GM19043 (cell line): ENCODE data around the gene BACE1-AS.
"Not testable (repeated sequence)": the region's sequence is repeated elsewhere in the genome, so short reads cannot be mapped to it uniquely, and the experiment has no call there.

ENCODE experiments used
- ATAC-seq: cut with Tn5 transposase; IDR thresholded peaks from one replicate; pipeline ENCODE4 v1.9.1; 2021; ENCODE audit warnings: low read depth; ENCODE audit not compliant: unreplicated experiment

The BACE1-AS gene

DNA sequence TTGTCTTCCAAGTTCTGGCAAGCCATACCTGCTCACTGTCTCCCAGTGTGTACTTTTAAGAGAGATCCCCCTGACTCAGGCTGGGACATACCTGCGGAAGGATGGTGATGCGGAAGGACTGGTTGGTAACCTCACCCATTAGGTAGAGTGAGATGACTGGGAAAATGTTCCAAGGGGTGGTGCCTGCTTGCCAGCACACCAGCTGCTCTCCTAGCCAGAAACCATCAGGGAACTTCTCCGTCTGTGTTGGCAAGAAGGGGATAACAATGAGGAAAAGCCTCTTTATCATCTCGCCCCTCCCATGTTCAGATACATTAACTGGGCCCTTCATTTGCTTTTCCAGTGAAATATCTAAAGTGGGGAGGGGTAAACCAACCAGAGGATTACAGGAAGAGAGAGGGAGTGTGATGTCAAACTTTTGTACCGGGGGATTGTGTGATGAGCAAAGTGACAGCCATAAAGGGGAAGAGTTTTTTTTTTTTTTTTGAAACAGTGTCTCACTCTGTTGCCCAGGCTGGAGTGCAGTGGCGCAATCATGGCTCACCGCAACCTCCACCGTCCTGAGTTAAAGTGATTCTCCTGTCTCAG, at the start of gene BACE1-AS:
TSS of gene BACE1-AS (plus strand) at position 538 of the 588 bp plus-strand sequence.
- no peak for ATAC-seq

DNA sequence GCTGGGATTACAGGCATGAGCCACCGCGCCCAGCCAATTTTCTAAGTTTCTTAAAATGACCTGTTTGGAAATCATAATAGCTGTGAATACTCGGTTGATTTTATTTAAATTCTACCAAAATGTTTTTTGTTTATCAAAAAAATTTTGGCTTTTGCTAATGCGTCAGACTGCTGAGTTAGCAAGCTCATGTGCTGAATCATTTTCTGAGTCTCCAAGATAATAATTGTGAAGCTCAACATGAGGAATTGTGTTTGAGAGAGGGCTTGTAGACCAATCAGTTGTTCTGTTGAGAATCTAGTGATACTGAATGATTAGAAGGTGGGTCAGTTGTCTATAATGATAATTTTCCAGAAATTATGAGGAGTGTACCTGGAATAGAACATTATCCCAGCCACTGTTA, 42.8 kb upstream of the BACE1-AS start:
- no peak for ATAC-seq

DNA sequence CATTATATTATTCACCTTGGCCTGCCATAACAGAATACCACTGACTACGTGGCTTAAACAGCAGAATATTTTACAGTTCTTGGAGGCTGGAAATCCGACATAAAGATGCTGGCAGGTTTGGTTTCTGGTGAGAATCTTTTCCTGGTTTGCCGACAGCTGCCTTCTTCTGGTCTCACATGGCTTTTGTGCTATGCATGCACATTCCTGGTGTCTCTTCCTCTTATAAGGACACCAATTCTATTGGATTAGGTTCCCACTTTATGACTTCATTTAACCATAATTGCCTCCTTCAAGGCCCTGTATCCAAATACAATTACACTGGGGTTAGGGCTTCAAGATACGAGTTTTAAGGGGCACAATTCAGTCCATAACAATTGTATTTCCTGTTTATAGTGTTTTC, 41.6 kb upstream of the BACE1-AS start:
- ATAC-seq, result no peak

DNA sequence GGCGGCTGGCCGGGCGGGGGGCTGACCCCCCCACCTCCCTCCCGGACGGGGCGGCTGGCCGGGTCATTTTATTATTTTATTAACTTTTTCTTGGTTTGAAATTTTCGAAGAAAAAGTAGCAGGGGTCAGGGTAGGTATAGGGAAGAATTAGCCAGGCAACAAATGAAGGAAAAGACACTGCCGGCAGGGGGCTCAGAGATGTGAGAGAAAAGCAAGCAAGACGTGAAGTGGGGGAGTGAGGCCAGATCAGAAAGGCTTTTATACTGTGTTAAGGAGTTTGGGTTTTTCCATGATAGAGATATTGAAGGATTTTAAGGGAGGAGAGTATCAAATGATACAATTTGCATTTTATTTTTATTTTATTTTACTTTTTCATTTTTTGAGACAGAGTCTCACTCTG, 39.6 kb upstream of the BACE1-AS start:
- ATAC-seq, result no peak

DNA sequence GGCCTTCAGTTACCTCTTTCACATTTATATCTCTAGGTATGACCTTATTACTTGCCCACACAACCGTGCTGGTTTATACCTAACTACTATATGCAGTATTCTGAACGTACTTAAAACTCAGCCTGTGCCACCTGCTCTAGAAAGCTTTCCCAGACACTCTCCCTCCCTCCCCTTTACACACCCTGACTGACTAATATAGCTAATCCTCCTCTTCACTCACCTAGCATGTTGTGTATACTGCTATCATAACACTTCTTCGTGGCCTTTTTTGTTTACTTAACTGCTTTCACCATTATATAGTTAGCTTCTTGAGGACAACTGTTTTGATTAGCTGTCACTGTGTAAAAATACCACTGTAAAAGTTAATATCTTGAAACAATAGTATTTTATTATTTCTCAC, 35.2 kb upstream of the BACE1-AS start:
- ATAC-seq, result no peak

DNA sequence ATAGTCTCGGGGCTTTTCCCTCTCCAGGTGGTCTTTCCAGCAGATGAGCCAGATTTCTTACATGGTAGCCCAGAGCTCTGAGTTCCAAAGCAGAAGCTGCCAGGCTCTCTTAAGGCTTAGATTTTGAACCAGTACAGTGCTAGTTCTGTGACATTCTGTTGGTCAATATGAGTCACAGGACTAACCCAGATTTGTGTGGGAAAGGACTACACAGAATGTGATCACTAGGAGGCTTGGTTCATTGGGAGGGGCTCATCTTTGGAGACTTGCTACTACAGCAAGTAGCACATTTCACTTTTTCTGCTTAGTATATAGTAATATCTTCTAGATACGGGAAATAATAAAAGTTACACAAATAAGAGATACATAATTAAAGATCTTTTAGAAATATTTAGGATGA, 34.6 kb upstream of the BACE1-AS start:
- no peak for ATAC-seq

DNA sequence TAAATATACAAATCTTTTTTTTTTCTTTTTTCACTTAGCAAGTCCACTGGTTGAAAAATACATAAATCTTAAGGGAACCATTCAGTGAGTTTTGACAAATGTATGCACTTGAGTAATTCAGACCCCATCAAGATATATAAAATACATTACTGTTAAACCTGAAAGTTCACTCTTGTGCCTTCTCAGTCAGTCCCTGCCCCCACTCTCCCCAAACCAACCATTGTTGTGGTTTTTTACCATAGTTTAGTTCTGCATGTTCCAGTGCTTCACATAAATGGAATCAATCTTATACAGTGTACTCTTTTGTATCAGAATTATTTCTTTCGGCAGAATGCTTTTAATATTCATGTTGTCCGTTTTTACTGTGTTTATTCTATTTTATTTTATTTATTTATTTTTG, 32.6 kb upstream of the BACE1-AS start:
- no peak for ATAC-seq

DNA sequence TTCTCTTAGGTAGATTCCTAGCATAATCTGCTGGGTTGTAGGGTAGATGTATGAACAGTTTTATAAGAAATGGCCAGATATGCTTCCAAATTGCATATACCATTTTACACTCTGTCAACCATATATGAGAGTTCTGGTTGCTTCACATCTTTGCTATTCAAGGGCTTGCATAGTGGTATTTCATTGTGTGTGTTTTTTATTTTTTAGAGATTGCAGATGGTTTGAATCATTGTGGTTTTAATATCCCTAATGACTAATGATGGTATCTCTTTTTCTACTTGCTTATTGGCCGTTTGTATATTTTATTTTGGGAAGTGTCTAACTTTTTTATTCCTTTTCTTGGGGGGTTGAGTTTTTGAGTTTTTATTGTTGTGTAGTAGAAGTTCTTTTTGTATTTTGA, 31.7 kb upstream of the BACE1-AS start:
- no peak for ATAC-seq

DNA sequence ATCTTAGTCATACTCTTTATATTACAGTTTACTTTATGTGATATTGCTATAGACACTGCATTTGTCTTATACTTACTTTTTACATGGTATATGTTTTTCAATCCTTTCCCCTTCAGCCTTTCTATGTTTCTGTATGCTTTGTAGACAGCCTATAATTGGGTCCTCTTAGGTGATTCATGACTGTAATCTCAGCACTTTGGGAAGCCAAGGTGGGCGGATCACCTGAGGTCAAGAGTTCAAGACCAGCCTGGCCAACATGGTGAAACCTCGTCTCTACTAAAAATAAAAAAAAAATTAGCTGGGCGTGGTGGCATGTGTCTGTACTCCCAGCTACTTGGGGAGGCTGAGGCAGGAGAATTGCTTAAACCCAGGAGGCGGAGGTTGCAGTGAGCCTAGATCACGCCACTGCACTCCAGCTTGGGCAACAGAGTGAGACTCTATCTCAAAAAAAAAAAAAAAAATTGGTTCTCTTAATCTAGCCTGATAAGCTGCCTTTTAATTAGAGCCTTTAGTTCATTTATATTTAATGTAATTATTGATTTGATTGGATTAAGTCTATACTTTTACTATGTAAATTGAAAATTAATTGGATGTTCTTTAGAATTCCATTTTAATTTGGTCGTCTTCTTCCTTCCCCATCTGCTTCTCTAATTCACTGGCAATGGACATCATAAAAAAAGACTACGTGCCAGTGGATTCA, 26.4 kb upstream of the BACE1-AS start:
- ATAC-seq, result not testable (repeated sequence)

DNA sequence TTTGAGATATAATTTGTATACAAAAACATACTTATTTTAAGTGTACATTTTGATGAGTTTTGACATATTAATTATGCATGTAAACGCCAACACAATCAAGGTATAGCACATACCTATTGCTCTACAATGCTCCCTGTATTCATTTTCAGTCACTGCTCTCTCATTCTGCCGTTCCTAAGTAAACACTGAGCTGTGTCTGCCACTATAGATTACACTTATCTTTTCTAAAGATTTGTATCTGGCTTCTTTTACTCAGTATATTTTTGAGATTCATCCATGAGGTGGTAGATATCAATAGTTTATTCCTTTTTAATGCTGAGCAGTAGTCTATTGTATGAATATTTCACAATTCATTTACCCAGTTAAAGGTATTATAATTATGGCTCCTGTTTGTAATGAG, 25.4 kb upstream of the BACE1-AS start:
- no peak for ATAC-seq

DNA sequence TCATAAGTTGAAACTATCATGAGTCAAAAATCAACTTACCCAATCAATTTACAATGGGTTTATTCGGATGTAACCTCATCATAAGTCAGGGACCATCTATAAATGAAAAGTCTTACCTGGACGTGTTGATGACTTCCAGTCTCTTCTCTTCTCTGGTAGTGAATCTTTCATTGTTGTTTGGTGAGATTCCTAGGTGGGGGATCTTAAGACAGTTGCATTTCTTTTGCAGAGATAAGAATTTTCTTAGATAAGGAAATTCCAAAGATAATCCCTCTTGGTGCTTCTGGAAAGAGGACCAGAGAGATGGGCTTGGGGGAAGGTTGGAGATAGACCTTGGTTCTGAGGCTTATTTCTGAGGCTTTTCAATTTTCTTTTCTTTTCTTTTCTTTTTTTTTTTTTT, 21.3 kb upstream of the BACE1-AS start:
- ATAC-seq, result no peak

DNA sequence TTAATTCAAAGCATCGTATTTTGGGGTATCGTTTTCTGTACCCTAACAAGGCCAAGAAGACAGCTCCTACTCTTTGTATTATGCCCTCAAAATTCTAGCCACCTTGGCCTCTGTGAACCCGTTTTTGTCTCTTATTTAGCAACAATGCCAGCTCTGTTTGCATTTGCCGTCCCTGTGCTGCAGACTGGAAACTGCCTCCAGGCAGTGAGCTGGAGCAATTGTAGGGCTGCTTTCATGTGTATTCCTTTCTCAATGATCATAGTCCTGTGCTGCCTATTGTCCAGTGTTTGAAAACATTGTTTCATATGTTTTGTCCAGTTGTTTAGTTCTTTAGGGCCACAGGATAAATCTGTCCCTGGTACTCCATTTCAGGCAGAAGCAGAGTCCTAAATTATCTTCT, 19.9 kb upstream of the BACE1-AS start:
- ATAC-seq, result no peak

DNA sequence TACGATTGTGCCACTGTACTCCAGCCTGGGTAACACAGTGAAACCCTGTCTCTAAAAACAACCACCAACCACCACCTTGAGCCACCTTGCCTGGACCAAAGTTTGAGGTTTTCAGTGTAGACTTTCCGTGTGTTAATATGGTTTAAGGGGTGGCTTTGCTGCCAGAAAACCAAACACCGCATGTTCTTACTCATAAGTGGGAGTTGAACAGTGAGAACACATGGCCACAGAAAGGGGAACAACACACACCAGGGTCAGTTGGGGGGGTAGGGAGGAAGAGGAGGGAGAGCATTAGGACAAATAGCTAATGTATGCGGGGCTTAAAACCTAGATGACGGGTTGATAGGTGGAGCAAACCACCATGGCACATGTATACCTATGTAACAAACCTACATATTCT, 19.0 kb upstream of the BACE1-AS start:
- not testable (repeated sequence) for ATAC-seq

DNA sequence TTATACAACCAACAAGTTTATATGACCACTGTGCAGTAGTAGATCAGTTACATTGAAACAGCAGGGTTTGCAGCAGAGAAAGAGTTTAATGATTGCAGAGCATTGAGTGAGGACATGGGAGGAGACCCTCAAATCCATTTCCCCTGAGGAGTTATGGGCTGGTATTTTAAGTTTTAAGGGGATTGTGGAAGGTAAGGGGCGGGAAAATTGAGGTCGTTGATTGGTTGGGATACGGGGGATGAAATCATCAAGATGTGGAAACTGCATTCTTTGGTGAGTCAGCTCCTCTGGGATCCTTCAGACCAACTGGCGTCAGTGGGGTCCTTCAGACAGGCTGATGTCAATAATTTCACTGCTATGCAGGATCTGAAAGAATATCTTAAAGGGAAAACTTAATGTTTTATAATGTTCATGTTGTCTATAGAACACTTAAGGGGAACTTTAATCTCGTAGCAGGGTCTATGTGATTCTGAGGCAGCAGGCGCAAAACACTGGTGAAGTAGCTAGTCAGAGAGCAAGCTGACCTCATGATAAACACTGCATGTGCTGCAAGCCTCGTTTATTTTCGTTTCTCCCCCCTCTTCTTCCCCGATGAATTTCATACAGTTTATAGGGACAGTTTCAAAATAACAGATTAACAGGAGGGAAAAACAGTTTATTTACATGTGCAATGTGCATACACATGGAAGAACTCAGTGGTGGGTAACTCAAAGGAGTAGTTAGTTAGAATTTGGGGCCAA, 17.4 kb upstream of the BACE1-AS start:
- ATAC-seq, result no peak

DNA sequence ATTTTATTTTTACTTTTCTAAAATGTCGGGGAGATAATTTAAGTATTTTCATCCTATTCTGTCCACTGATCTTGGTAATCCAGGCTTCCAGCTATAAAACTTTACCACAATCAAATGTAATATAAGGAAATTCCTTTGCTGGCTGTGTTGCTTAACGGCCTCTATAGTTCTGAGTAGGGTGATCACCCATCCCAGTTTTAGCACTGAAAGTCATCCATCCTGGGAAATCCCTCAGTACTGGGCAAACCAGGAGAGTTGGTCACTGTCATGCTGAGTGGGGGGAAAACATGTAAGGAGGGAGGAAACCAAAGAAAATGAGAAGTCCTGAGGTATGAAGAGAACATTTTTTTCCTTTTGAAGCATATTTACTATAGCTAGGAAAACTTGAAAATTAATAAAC, 12.8 kb upstream of the BACE1-AS start:
- ATAC-seq, result no peak

DNA sequence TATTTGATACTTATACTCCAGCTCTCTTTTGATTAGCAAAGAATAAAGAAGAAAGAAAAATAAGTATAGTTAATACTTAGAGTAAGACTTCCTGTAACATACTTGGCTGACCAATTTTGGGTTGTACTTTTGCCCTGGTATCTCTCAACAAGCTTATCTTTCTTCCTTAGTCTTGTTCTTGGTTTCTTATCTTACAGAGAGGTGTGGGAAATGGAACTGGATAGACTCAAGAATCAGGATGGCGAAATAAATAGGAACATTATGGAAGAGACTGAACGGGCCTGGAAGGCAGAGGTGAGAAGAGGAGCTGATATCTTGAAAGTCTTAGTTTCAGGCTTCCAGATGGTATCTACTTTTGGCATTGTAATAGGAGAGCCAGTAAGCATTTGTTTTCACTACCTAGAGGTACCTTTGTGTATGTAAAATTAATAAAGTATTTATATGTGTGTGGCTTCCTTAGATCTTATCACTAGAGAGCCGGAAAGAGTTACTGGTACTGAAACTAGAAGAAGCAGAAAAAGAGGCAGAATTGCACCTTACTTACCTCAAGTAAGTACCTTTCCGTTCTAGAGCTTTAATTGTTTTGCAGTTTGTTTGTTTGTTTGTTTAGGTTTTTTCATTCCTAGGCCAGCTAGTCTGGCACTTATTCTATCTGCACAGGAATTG, 11.3 kb upstream of the BACE1-AS start:
- ATAC-seq, result no peak

DNA sequence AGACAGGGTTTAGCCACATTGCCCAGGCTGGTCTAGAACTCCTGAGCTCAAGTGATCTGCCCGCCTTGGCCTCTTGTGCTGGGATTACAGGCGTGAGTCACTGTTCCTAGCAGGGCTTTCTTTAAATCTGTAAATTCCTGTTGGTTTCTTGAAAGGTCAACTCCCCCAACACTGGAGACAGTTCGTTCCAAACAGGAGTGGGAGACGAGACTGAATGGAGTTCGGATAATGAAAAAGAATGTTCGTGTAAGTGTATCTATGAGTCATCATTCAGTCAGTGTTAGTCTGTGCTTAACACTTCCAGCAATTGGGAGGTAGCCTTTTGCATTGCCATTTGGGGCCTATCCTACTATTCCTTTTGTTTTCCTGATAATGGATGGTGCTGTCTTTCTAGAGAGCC, 10.0 kb upstream of the BACE1-AS start:
- no peak for ATAC-seq

DNA sequence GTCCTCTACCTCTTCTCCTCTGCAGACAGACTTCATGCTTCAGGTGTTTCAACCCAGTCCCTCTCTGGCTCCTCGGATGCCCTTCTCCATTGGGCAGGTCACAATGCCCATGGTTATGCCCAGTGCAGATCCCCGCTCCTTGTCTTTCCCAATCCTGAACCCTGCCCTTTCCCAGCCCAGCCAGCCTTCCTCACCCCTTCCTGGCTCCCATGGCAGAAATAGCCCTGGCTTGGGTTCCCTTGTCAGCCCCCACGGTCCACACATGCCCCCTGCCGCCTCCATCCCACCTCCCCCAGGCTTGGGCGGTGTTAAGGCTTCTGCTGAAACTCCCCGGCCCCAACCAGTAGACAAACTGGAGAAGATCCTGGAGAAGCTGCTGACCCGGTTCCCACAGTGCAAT, 9.3 kb upstream of the BACE1-AS start:
- ATAC-seq, result no peak

DNA sequence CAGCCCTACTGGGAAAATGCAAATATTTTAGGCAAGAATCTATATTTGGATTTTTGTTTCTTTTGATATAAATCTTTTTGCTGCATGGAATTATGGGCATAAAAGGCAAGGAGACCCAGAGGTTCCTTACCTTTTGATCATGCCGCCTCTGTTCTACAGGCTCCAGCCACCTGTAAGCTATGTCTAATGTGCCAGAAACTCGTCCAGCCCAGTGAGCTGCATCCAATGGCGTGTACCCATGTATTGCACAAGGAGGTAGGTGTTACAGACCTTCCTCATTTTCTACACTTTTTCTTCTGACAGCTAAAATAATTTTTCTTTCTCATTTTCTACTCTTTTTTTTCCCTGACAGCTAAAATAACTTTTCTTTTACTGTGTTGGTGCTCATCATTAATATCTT, 8.2 kb upstream of the BACE1-AS start:
- no peak for ATAC-seq

DNA sequence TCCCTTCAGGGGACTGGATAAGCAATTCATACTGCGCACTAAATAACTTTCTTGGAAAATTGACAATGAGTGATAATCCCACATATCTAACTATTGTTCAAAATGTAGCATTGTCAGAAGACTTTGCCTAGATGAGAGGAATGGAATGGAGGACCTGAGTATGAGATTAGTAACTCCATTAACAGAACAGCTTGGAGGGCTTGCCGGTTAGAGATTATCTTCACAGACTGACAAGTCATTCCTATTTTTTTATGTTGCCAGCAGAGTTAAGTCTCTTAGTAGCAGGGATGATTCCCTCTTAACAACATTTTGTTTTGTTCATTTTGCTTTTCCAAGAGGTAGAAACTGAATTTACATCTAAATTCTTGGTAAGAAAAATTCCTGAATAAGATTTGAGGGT, 7.1 kb upstream of the BACE1-AS start:
- no peak for ATAC-seq

DNA sequence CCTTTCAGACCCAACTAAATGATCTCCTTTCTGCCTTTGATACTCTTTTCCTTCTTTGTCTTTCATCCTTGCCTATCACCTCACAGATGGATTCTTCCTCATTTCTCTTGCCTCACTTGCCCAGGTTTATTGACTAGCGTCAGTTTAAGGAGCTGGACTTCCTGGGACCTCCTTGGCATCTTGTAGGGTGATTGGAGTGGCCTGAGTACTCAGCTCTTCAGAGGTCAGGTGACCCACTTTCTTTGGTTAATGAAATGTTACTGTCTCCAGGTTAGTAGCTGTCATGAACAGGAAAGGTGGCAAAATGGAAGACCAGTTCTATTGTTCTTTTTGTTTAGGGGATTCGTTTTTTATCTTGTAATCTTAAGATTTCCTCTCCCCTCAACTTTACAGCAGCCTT, 4.6 kb upstream of the BACE1-AS start:
- no peak for ATAC-seq
